Astrocyte (in vitro differentiated cells and primary cell): ENCODE measurements around the gene UBE2G1. TPM values are rescaled to one million over a fixed set of nuclear protein-coding genes. Genes with fewer than 3 reads are reported as not detected.

Source experiments
- DNase-seq: peaks from one replicate; pipeline ENCODE4 v3.0.0-alpha.2; 2010; ENCODE audit warnings: low read depth
- FAIRE-seq: peaks from 2 replicates; lab custom pipeline; 2011; peaks lifted over from hg19 to GRCh38; lab: Jason Lieb, UNC
- H2AFZ ChIP-seq: 2 replicates; pipeline ENCODE4 v1.6.0; 2012; ENCODE audit warnings: low read depth, low read length, inconsistent platforms
- H3K27ac ChIP-seq: 2 replicates; pipeline ENCODE4 v1.5.1; 2011; ENCODE audit warnings: low read depth, low read length, inconsistent platforms
- H3K27me3 ChIP-seq: 2 replicates; pipeline ENCODE4 v1.6.0; 2011; ENCODE audit warnings: low read length, inconsistent platforms; ENCODE audit not compliant: insufficient read depth
- H3K36me3 ChIP-seq: 2 replicates; pipeline ENCODE4 v1.5.1; 2011; ENCODE audit warnings: low read length, inconsistent platforms; ENCODE audit not compliant: insufficient read depth
- H3K4me1 ChIP-seq: 2 replicates; pipeline ENCODE4 v1.5.1; 2011; ENCODE audit warnings: low read length, inconsistent platforms; ENCODE audit not compliant: insufficient read depth
- H3K4me2 ChIP-seq: 2 replicates; pipeline ENCODE4 v1.6.0; 2012; ENCODE audit warnings: low read length, inconsistent platforms
- H3K4me3 ChIP-seq: 2 replicates; pipeline ENCODE4 v1.5.1; 2011; ENCODE audit warnings: low read depth, mild to moderate bottlenecking, low read length, inconsistent platforms; ENCODE audit not compliant: insufficient read depth
- H3K79me2 ChIP-seq: 2 replicates; pipeline ENCODE4 v1.6.0; 2012; ENCODE audit warnings: mild to moderate bottlenecking, low read length, inconsistent platforms; ENCODE audit not compliant: insufficient read depth
- H3K9ac ChIP-seq: 2 replicates; pipeline ENCODE4 v1.6.0; 2012; ENCODE audit warnings: mild to moderate bottlenecking, low read length, inconsistent platforms
- H3K9me3 ChIP-seq: 2 replicates; pipeline ENCODE4 v1.5.1; 2012; ENCODE audit warnings: low read depth, mild to moderate bottlenecking, low read length, inconsistent platforms; ENCODE audit not compliant: insufficient read depth
- H4K20me1 ChIP-seq: 2 replicates; pipeline ENCODE4 v1.6.0; 2012; ENCODE audit warnings: low read length, inconsistent platforms; ENCODE audit not compliant: insufficient read depth
- H3K27ac Mint-ChIP-seq: one replicate; pipeline ENCODE4 v1.8.0; 2021; ENCODE audit warnings: mild to moderate bottlenecking, mixed read lengths; ENCODE audit not compliant: unreplicated experiment
- H3K27me3 Mint-ChIP-seq: one replicate; pipeline ENCODE4 v1.8.0; 2021; ENCODE audit warnings: low read depth, mixed read lengths; ENCODE audit not compliant: unreplicated experiment
- H3K36me3 Mint-ChIP-seq: one replicate; pipeline ENCODE4 v1.8.0; 2021; ENCODE audit warnings: low read depth, mixed read lengths; ENCODE audit not compliant: unreplicated experiment
- H3K4me1 Mint-ChIP-seq: one replicate; pipeline ENCODE4 v1.8.0; 2021; ENCODE audit warnings: low read depth, mixed read lengths; ENCODE audit not compliant: unreplicated experiment
- H3K4me3 Mint-ChIP-seq: one replicate; pipeline ENCODE4 v1.8.0; 2021; ENCODE audit warnings: mild to moderate bottlenecking, moderate library complexity, mixed read lengths; ENCODE audit not compliant: unreplicated experiment
- H3K9me3 Mint-ChIP-seq: one replicate; pipeline ENCODE4 v1.8.0; 2021; ENCODE audit warnings: mild to moderate bottlenecking, mixed read lengths; ENCODE audit not compliant: unreplicated experiment
- EZH2 ChIP-seq: IDR thresholded peaks from 2 replicates; pipeline ENCODE4 v1.6.1; 2012; ENCODE audit warnings: mild to moderate bottlenecking, low read length, inconsistent platforms; ENCODE audit not compliant: insufficient read depth
- total RNA-seq: library from RNA; stranded (reverse); gene quantifications from 2 replicates; pipeline ENCODE4 v1.2.1, GENCODE V29; 2021
- TF ChIP-seq, protein P1 (sequence below): IDR thresholded peaks from 2 replicates; pipeline ENCODE4 v1.5.1; 2011; ENCODE audit warnings: low read depth, mild to moderate bottlenecking, inconsistent platforms, low read length, moderate library complexity; ENCODE audit not compliant: insufficient read depth

Gene UBE2G1
- total RNA-seq, 1 donor from 2014 or later = 123 TPM

DNA sequence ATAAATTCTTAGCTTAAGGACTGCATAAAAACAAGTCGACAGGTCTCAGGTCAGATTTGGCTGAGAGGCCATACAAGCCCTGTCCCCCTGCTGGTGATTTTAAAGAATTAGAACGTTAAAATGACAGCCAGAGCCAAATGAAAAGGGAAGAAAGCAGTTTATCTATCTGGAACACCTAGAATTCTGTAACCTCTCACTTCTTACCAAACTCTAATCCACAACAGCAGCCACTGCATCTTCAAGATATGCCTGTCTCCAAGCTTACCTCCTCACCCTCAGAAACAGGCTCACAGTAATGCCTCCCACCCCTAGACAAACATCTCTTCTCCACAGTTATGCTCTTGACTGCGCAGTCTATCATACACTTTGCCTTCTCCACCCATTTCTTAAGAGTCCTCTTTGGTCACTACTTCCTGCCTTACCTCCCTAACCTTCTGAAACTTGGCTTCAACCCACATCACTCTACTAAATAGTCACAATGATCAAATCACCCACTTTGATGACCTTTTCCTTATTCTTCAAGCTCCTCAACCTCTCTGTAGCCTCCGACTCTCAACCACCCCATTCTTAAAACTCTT is 116.9 kb downstream of the UBE2G1 start:
- Mint-ChIP-seq H3K27me3 (no peaks in the 10 kb centered on the region), H3K4me1 (peaks cover 31% of the 10 kb centered on the region), H3K27ac (no peak overlapping the region), H3K36me3 (peaks cover 20% of the 10 kb centered on the region), H3K4me3 (no peak overlapping the region), H3K9me3 (peaks cover 3% of the 10 kb centered on the region)
- H3K4me2 ChIP-seq = no peak overlapping the region
- peaks cover 95% of the 10 kb centered on the region for H4K20me1 ChIP-seq
- no peaks in the 10 kb centered on the region for H3K27me3 ChIP-seq
- FAIRE-seq (no peak), DNase-seq (peak; percentile 39)
- H3K36me3 ChIP-seq = peaks cover 2% of the 10 kb centered on the region
- no peaks in the 10 kb centered on the region for H3K4me1 ChIP-seq
- no peak overlapping the region for H3K27ac ChIP-seq
- H2AFZ ChIP-seq = no peak overlapping the region
- H3K79me2 ChIP-seq = peaks cover 97% of the 10 kb centered on the region
- TF ChIP-seq, protein P1, sequence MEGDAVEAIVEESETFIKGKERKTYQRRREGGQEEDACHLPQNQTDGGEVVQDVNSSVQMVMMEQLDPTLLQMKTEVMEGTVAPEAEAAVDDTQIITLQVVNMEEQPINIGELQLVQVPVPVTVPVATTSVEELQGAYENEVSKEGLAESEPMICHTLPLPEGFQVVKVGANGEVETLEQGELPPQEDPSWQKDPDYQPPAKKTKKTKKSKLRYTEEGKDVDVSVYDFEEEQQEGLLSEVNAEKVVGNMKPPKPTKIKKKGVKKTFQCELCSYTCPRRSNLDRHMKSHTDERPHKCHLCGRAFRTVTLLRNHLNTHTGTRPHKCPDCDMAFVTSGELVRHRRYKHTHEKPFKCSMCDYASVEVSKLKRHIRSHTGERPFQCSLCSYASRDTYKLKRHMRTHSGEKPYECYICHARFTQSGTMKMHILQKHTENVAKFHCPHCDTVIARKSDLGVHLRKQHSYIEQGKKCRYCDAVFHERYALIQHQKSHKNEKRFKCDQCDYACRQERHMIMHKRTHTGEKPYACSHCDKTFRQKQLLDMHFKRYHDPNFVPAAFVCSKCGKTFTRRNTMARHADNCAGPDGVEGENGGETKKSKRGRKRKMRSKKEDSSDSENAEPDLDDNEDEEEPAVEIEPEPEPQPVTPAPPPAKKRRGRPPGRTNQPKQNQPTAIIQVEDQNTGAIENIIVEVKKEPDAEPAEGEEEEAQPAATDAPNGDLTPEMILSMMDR = peak; percentile 59
- no peak for TF ChIP-seq EZH2
- peak overlapping the region; percentile 44 for H3K9ac ChIP-seq
- no peak overlapping the region for H3K4me3 ChIP-seq
- H3K9me3 ChIP-seq = no peaks in the 10 kb centered on the region

DNA sequence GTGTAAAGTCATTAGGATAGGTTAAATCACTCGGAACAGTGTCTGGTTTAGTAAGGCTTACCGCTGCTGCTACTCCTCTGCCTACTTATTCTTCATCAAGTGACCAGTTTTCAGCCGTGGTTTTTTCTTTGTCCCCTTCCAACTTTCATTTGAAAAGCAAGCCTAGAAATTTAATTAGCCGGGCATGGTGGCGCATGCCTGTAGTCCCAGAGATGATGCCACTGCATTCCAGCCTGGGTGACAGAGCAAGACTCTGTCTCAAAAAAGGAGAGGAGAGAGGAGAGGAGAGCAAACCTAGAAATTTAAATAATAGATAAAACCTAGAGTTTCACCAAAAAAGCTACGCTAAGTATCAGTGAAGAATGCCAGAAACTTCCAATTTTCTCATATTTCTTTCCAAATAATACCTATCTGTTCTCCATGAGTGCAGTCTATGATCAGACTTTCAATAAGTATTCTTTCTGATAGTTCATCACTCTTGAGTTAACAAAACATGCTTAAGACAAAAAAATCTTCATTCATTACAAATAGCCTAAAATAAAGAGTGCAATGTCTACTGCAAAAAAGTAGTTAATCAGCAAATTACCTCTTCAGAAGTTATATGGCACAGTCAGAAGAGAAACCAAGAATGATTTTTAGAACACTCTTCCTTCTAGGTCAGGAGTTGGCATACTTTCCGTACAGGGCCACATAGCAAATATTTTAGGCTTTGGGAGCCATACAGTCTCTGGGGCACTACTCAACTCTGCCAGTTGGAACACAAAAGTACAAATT is 117.8 kb downstream of the UBE2G1 start:
- Histone ChIP-seq H3K27ac (no peak overlapping the region), H4K20me1 (peaks cover 92% of the 10 kb centered on the region), H3K4me1 (no peaks in the 10 kb centered on the region), H3K9me3 (no peaks in the 10 kb centered on the region), H2AFZ (no peak overlapping the region), H3K4me3 (no peak overlapping the region), H3K36me3 (peaks cover 2% of the 10 kb centered on the region), H3K4me2 (no peak overlapping the region), H3K9ac (no peak overlapping the region), H3K79me2 (peaks cover 98% of the 10 kb centered on the region), H3K27me3 (no peaks in the 10 kb centered on the region)
- Mint-ChIP-seq H3K4me3 (no peak overlapping the region), H3K4me1 (peaks cover 30% of the 10 kb centered on the region), H3K9me3 (peaks cover 1% of the 10 kb centered on the region), H3K36me3 (peaks cover 18% of the 10 kb centered on the region), H3K27ac (peak overlapping the region; percentile 55), H3K27me3 (no peaks in the 10 kb centered on the region)
- TF ChIP-seq EZH2 = no peak
- TF ChIP-seq, protein P1 = no peak
- DNase-seq = no peak
- no peak for FAIRE-seq

DNA sequence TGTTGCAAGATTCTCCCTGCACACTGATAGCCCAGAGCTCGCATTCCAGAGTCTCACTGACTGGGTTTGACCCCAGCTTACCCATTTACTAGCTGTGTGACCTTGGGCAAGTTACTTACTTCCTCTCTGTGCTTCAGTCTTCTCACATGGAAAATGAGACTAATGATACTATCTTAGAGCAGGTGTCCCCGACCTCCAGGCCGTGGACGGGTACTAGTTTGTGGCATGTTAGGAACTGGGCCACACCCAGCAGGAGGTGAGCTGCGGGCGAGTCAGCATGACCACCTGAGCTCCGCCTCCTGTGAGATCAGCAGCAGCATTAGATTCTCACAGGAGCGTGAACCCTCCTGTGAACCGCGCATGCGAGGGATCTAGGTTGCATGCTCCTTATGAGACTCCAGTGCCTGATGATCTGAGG is 118.5 kb downstream of the UBE2G1 start:
- no peak for TF ChIP-seq EZH2
- TF ChIP-seq, protein P1 = no peak
- no peak overlapping the region for H3K4me2 ChIP-seq
- no peak overlapping the region for H3K4me3 ChIP-seq
- DNase-seq (no peak), FAIRE-seq (no peak)
- H3K4me3 Mint-ChIP-seq = no peak overlapping the region
- H3K9ac ChIP-seq = no peak overlapping the region
- peaks cover 91% of the 10 kb centered on the region for H4K20me1 ChIP-seq
- H3K27ac ChIP-seq = no peak overlapping the region
- no peaks in the 10 kb centered on the region for H3K27me3 ChIP-seq
- H3K9me3 ChIP-seq = no peaks in the 10 kb centered on the region
- H3K4me1 ChIP-seq = no peaks in the 10 kb centered on the region
- H3K36me3 Mint-ChIP-seq = peaks cover 16% of the 10 kb centered on the region
- peaks cover 25% of the 10 kb centered on the region for H3K4me1 Mint-ChIP-seq
- peaks cover 96% of the 10 kb centered on the region for H3K79me2 ChIP-seq
- H3K27ac Mint-ChIP-seq = no peak overlapping the region
- H3K36me3 ChIP-seq = peaks cover 2% of the 10 kb centered on the region
- H3K27me3 Mint-ChIP-seq = no peaks in the 10 kb centered on the region
- no peak overlapping the region for H2AFZ ChIP-seq
- no peaks in the 10 kb centered on the region for H3K9me3 Mint-ChIP-seq
